ENCODE data around the gene DYNLL2.
A peak's percentile ranks its signal among the peaks of the same experiment; 100 is the strongest.
"Not testable (repeated sequence)": the region's sequence is repeated elsewhere in the genome, so short reads cannot be mapped to it uniquely, and the experiment has no call there.

The DYNLL2 gene

DNA sequence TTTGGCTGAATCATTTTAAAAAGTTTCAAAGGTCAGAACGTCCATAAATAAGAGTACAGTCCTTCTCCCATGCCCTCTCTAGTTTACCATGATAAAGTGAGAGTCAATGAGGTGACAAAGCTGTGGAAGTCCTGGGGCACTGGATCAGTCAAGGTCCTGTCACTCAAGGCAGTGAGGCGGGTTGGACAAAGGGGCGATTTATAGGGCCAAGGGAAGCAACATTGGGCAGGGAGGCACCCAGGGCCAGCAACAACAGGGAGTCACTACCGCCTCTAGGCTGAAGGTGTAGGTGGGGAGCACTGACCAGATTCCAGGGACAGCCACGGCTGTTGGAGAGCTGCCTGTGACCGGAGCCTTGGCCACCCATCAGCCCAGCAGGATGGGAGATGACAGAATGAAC, 28.6 kb upstream of the DYNLL2 start:
- Mint-ChIP-seq H3K36me3 (no peaks in the 10 kb centered on the region), H3K4me3 (no peak overlapping the region), H3K27me3 (peaks cover 18% of the 10 kb centered on the region), H3K27ac (no peak overlapping the region), H3K4me1 (no peaks in the 10 kb centered on the region), H3K9me3 (no peaks in the 10 kb centered on the region)
- ATAC-seq (ENCODE audit: low read depth): no peak
- no peak for DNase-seq (ENCODE audit: low spot score in 2 of 2)

DNA sequence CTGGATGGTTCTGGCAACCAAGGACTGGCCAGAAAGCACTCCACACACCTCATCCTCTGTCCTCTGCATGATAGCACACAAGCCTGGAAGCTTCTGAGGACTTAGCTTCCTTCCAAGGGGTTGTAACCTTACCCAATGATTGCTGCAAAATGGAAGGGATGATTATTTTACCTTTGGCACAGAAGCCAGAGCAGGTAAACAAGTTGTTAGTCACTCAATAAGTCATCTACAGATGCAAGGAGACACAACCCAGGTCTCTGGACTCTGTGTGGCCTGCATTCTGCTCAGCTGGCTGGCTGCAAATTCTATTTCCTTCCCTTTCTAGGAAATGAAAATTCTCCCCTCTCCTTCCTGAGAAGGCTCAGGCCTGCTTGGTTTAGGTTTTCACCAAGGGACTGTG, 26.7 kb upstream of the DYNLL2 start:
- H3K27me3 Mint-ChIP-seq: peaks cover 16% of the 10 kb centered on the region
- no peaks in the 10 kb centered on the region for H3K9me3 Mint-ChIP-seq
- H3K4me1 Mint-ChIP-seq: no peaks in the 10 kb centered on the region
- no peak for ATAC-seq (ENCODE audit: low read depth)
- H3K27ac Mint-ChIP-seq: no peak overlapping the region
- no peak overlapping the region for H3K4me3 Mint-ChIP-seq
- DNase-seq (ENCODE audit: low spot score in 2 of 2): no peak
- no peaks in the 10 kb centered on the region for H3K36me3 Mint-ChIP-seq

DNA sequence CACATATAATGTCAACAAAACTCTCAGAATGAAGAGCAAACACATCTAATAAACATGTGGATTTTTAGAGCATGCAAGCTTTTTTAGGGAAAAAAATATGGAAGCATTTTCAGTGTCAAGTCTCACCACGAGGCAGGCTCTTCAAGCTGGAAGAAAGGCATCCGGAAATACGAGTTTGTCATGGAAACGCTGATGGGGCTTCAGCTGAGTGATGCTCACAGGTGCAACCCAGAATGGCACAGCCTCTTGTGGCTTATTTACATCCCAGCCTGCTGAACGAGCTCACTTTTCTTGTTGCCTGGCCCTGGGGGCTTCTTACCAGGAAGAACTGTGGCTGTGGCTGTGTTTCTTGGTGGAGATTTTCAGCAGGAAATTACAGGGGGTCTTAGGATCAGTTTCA, 24.1 kb upstream of the DYNLL2 start:
- no peaks in the 10 kb centered on the region for H3K4me1 Mint-ChIP-seq
- peaks cover 12% of the 10 kb centered on the region for H3K27me3 Mint-ChIP-seq
- ATAC-seq (ENCODE audit: low read depth) (no peak), DNase-seq (ENCODE audit: low spot score in 2 of 2) (no peak)
- no peak overlapping the region for H3K4me3 Mint-ChIP-seq
- no peak overlapping the region for H3K27ac Mint-ChIP-seq
- H3K9me3 Mint-ChIP-seq: no peaks in the 10 kb centered on the region
- no peaks in the 10 kb centered on the region for H3K36me3 Mint-ChIP-seq

DNA sequence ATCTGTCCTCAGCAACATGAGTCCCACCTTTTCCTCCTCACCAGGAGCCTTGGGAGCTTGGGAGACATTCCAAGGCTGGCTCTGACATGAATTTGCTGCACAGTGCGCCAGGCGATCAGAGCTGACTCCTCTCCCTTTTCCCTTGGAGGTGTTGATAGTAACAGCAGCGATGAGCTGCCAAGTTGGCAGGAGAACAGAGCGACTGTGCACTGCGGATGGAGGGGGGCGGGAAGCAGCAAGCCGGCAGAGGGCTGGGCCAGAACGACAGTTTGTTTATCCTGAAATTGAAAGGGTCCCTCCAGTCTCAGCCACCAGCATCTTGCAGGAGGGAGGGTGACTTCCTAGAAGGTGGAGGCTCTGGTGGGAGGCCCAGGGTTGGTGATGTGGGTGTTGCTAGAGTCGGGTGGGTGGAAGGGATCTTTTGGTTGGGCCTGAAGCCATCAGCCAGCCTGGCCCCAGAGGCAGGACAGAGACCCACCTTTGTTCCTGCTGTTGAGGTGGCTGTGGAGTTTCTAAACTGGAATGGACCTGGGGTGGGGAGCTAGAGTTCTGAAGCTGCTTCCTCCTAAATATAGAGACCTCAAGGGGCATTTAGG, 22.5 kb upstream of the DYNLL2 start:
- H3K4me3 Mint-ChIP-seq: no peak overlapping the region

DNA sequence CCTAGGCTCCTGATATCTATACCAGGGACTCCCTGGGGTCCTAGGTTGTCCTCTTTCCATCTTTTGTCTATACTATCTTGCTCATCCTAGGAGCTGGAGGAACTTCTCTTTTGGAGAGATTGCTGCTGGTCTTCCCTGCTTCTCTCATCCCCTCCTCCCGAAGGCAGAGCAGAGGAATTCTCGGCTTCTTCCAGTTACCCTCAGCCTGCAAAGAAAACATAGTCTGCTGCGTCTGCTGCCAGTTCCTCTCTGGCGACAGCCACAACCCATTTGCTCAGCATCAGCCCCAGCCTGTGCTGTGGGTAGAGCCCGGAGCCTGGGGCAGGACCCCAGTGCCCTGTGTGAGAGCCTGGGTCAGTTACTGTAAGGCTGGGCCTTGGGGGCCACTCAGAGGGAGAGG, 21.5 kb upstream of the DYNLL2 start:
- H3K27ac Mint-ChIP-seq: no peak overlapping the region
- no peaks in the 10 kb centered on the region for H3K36me3 Mint-ChIP-seq
- DNase-seq (ENCODE audit: low spot score in 2 of 2) (no peak), ATAC-seq (ENCODE audit: low read depth) (no peak)
- H3K9me3 Mint-ChIP-seq: no peaks in the 10 kb centered on the region
- no peak overlapping the region for H3K4me3 Mint-ChIP-seq
- peaks cover 10% of the 10 kb centered on the region for H3K27me3 Mint-ChIP-seq
- H3K4me1 Mint-ChIP-seq: no peaks in the 10 kb centered on the region

More for the DNA sequence above, 22.5 kb upstream of the DYNLL2 start:
- Mint-ChIP-seq H3K36me3 (no peaks in the 10 kb centered on the region), H3K9me3 (no peaks in the 10 kb centered on the region), H3K27me3 (peaks cover 10% of the 10 kb centered on the region), H3K27ac (no peak overlapping the region), H3K4me1 (no peaks in the 10 kb centered on the region)
- DNase-seq (ENCODE audit: low spot score in 2 of 2) (no peak), ATAC-seq (ENCODE audit: low read depth) (no peak)

DNA sequence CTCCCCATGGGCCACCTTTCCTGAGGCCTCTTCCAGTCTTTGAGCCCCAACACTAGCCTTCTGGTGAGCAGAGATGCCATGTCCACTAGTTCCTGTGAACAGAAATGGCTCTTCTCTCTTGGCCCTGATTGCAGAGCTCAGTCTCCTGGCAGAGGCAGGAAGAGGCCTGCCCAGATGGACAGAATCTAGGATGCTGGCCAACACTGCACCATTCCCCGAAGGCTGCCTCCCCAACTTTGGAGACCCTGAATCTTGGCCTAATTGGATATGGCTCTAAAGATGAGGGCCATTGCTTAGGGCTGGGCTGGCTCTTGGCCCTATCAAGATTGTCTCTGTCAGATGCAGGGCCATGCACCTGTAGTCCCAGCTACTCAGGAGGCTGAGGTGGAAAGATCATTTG, 18.0 kb upstream of the DYNLL2 start:
- H3K4me3 Mint-ChIP-seq: no peak overlapping the region
- no peaks in the 10 kb centered on the region for H3K9me3 Mint-ChIP-seq
- peaks cover 12% of the 10 kb centered on the region for H3K27me3 Mint-ChIP-seq
- ATAC-seq (ENCODE audit: low read depth) (no peak), DNase-seq (ENCODE audit: low spot score in 2 of 2) (no peak)
- H3K36me3 Mint-ChIP-seq: no peaks in the 10 kb centered on the region
- H3K4me1 Mint-ChIP-seq: no peaks in the 10 kb centered on the region
- no peak overlapping the region for H3K27ac Mint-ChIP-seq

DNA sequence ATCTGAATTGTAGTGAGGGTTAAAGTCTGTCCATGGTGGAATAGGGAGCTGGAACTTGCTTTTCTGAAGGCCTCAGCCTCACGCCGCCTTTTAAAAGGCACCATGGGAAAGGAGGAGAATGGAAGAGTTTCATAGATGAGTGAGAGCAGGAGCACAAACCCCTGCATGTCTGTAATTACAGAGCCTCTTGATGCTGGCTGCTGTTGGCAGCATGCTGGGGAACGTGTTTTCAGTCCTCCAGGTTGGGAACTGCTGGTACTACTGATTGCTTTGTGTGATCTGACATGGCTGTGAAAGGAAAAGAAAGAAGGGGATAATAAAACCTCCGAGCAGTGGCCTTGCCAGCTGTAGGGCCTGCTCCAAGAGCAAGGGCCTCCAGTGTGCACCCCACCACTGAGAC, 16.8 kb upstream of the DYNLL2 start:
- H3K36me3 Mint-ChIP-seq: no peaks in the 10 kb centered on the region
- peaks cover 19% of the 10 kb centered on the region for H3K27me3 Mint-ChIP-seq
- no peak overlapping the region for H3K27ac Mint-ChIP-seq
- DNase-seq (ENCODE audit: low spot score in 2 of 2): no peak
- no peak for ATAC-seq (ENCODE audit: low read depth)
- no peaks in the 10 kb centered on the region for H3K9me3 Mint-ChIP-seq
- H3K4me3 Mint-ChIP-seq: no peak overlapping the region
- H3K4me1 Mint-ChIP-seq: no peaks in the 10 kb centered on the region

DNA sequence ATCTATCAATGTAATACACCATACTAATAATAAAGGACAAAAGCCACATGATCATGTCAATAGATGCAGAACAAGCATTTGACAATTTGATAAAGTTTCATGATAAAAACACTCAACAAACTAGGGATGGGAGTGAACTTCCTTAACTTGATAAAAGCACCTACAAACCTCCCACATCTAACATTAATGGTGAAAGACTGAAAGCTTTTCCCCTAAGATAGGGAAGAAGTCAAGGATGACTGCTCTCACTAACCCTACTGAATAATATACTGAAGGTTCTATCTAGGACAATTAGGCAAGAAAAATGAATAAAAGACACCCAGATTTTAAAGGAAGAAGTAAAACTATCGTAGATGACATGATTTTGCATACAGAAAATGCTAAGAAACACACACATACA, 10.4 kb upstream of the DYNLL2 start:
- ATAC-seq (ENCODE audit: low read depth): no peak
- H3K36me3 Mint-ChIP-seq: no peaks in the 10 kb centered on the region
- H3K4me1 Mint-ChIP-seq: no peaks in the 10 kb centered on the region
- H3K27me3 Mint-ChIP-seq: peaks cover 18% of the 10 kb centered on the region
- no peaks in the 10 kb centered on the region for H3K9me3 Mint-ChIP-seq
- no peak overlapping the region for H3K4me3 Mint-ChIP-seq
- no peak overlapping the region for H3K27ac Mint-ChIP-seq
- DNase-seq (ENCODE audit: low spot score in 2 of 2): no peak

DNA sequence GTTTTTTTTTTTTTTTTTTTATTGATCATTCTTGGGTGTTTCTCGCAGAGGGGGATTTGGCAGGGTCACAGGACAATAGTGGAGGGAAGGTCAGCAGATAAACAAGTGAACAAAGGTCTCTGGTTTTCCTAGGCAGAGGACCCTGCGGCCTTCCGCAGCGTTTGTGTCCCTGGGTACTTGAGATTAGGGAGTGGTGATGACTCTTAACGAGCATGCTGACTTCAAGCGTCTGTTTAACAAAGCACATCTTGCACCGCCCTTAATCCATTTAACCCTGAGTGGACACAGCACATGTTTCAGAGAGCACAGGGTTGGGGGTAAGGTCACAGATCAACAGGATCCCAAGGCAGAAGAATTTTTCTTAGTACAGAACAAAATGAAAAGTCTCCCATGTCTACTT, 10.0 kb upstream of the DYNLL2 start:
- H3K36me3 Mint-ChIP-seq; H3K4me1 Mint-ChIP-seq; DNase-seq (ENCODE audit: low spot score in 2 of 2); ATAC-seq (ENCODE audit: low read depth); H3K27ac Mint-ChIP-seq; H3K4me3 Mint-ChIP-seq; H3K9me3 Mint-ChIP-seq: not testable (repeated sequence)
- H3K27me3 Mint-ChIP-seq: peaks cover 17% of the 10 kb centered on the region

DNA sequence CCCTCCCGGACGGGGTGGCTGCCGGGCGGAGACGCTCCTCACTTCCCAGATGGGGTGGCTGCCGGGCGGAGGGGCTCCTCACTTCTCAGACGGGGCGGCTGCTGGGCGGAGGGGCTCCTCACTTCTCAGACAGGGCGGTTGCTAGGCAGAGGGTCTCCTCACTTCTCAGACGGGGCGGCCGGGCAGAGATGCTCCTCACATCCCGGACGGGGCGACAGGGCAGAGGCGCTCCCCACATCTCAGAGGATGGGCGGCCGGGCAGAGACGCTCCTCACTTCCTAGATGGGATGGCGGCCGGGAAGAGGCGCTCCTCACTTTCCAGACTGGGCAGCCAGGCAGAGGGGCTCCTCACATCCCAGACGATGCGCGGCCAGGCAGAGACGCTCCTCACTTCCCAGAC, 8.8 kb upstream of the DYNLL2 start:
- not testable (repeated sequence) for ATAC-seq (ENCODE audit: low read depth)

DNA sequence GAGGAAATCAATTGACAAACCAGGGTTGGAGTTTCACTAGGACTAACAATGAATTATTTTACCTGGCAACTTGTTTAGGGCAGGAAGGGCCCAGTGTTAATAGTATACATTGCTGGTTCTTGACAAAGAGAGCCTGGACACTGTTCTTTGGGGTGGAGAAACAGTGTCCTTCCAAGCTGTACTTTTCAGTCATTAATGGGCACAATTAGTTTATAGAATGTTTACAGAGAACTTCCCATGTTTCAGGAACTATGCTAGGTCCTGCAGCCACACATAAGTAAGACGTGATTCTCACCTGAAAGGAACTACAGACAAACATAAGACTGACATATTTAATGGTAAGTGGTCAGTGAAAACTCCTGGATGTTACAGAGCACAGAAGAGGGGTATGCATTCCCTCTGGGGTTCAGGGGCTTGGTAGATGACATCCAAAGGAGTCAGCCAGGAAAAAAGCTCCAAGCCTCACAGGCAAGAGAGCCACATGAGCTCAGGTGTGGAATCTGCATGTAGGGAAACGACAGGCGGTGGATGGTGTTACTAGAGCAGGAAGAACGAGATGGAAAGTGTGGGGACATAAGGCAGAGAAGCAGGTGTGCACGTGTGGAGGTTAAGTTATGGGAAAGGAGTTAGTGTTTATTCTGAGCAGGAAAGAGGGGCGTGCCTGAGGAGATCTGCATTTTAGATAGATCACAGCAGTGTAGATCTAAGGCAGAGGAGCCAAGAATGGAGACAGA, 3.8 kb upstream of the DYNLL2 start:
- peaks cover 2% of the 10 kb centered on the region for H3K27me3 Mint-ChIP-seq
- ATAC-seq (ENCODE audit: low read depth): no peak
- peaks cover 2% of the 10 kb centered on the region for H3K4me1 Mint-ChIP-seq
- DNase-seq (ENCODE audit: low spot score in 2 of 2): no peak
- H3K4me3 Mint-ChIP-seq: no peak overlapping the region
- H3K27ac Mint-ChIP-seq: no peak overlapping the region
- H3K9me3 Mint-ChIP-seq: no peaks in the 10 kb centered on the region
- H3K36me3 Mint-ChIP-seq: no peaks in the 10 kb centered on the region

More for the DNA sequence above, 8.8 kb upstream of the DYNLL2 start:
- H3K4me1 Mint-ChIP-seq; DNase-seq (ENCODE audit: low spot score in 2 of 2); H3K4me3 Mint-ChIP-seq; H3K27ac Mint-ChIP-seq; H3K9me3 Mint-ChIP-seq; H3K36me3 Mint-ChIP-seq: not testable (repeated sequence)
- peaks cover 12% of the 10 kb centered on the region for H3K27me3 Mint-ChIP-seq

DNA sequence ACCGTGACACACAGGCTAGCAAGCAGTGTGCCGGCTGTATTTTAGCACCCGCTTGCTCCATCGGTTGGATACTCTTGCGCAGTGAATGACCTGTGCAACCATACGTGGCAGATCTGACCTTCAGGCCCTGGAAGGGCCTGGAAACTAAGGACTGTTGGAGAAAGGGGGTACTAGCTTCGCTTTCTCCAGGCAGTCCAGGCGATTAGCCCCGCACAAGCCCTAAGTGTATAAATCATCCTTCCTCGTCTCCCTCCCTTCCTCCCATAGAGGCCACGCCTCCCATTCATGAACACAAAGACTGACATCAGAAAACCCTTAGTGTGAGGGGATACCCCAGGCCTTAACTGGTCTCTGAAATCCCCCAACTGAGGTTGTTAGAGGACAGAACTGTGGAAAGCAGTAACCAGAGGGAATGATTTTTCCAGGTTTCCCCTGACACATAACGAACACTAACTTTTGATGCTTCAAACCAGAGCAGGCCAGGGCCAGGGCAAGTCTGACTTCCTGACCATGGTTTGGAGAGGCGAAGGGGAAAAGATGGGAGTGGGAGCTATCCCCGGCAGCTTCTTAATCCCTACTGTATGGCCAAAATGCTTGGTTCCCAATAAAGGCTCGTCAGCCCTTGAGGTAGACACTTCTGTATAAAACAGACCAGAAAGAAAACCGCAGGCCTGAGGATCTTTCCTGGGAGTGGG, 1.4 kb upstream of the DYNLL2 start:
- Mint-ChIP-seq H3K36me3 (peaks cover under 1% of the 10 kb centered on the region), H3K9me3 (no peaks in the 10 kb centered on the region), H3K27ac (no peak overlapping the region), H3K27me3 (peaks cover 2% of the 10 kb centered on the region), H3K4me1 (peaks cover 12% of the 10 kb centered on the region), H3K4me3 (no peak overlapping the region)
- DNase-seq (ENCODE audit: low spot score in 2 of 2) (no peak), ATAC-seq (ENCODE audit: low read depth) (no peak)

DNA sequence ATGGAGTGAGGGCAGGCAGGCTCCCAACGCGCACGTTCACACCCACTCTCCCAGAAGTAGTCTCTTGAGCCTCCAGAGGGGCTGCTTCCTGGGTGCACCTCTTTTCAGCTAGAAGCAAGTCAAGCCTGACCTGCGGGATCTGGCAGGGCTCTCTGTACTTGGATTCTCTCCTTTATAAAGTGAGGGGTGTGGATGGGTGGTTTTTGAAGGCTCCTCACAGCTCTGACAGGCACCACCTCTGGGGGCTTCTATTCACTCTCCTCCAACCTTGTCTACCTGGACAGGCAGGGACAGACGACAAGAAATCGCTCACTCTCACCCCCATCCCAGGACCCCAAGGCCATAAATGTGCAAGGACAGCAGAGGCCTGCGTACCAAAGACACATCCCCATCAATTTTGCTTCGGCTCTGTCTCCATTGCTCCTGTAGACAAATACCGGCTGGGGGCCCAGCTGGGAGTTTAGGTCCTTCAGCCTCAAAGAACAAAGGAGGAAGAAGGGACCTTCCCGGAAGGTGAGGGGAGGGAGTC, 814 bp upstream of the DYNLL2 start:
- no peak overlapping the region for H3K4me3 Mint-ChIP-seq
- H3K27ac Mint-ChIP-seq: no peak overlapping the region
- peaks cover 17% of the 10 kb centered on the region for H3K4me1 Mint-ChIP-seq
- H3K27me3 Mint-ChIP-seq: peaks cover 2% of the 10 kb centered on the region
- no peaks in the 10 kb centered on the region for H3K9me3 Mint-ChIP-seq
- ATAC-seq (ENCODE audit: low read depth) (no peak), DNase-seq (ENCODE audit: low spot score in 2 of 2) (no peak)
- peaks cover 3% of the 10 kb centered on the region for H3K36me3 Mint-ChIP-seq

DNA sequence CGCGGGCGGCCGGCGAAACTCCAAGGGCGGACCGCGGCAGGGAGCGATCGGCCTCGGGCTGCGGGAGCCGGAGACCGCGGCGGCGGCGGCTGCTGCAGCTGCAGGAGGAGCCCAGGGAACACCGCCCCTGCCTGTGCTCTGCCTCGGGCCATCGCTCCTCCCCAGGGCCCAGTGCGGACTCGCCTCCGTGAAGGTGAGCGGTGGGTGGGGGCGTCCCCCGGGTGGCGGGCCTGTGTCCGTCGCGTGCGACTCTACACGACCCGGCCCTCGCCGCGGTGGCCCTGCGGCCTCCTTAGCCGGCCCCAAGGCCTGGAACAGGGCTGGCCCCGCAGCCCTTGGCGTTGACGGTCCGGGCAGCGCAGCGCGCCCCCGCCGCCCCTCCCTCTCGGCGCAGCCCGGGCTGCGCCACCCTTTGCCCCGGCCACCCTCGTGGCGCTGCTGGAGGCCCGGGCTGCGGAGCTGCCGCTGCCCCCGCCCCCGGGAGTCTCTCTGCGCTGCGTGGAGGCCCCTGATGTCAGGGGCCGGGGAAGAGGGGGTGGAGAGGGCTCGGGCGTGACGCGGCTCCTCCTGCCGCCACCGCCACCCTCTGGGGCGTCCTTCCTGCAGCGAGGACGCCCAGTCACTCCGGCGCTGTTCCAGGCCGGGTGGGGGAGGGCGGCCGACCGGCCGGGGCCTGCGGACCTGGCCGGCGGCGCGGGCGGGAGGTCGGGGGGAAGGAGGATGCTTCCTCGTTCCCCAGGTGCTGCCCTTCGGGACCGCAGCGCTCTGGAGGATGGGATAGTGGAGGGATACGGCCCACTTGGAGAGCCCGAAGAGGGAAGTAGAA, 485 bp downstream of the DYNLL2 start:
- Mint-ChIP-seq H3K4me1 (peaks cover 29% of the 10 kb centered on the region), H3K36me3 (peaks cover 6% of the 10 kb centered on the region), H3K27ac (peak overlapping the region; percentile 75), H3K4me3 (peak overlapping the region; percentile 82), H3K9me3 (no peaks in the 10 kb centered on the region), H3K27me3 (peaks cover 2% of the 10 kb centered on the region)
- DNase-seq (ENCODE audit: low spot score in 2 of 2) (peak; percentile 44 to 57), ATAC-seq (ENCODE audit: low read depth) (peak; percentile 65)
